ENCODE measurements around the gene CTSE. TPM values are rescaled to one million over a fixed set of nuclear protein-coding genes. Genes with fewer than 3 reads are reported as not detected.
"Not testable (repeated sequence)": the region's sequence is repeated elsewhere in the genome, so short reads cannot be mapped to it uniquely, and the experiment has no call there.

Gene CTSE
- total and polyA plus RNA-seq, 2 of the 13 experiments (the other 11 are each of a cell fraction or from before 2014, with no cell fraction given), result 0.50 to 0.69 TPM

GRCh38 chr1:206055639-206056323 lies 32.1 kb upstream of the CTSE start (continued):
- TF ChIP-seq FOXA1, LCORL, CREB1 (IDR thresholded peaks at IDR 0.05): not testable (repeated sequence)
- TF ChIP-seq FOXA1 (CRISPR knock-in tag; IDR thresholded peaks at IDR 0.05), result peak; percentile 9; the same call in 1 of the 2 replicates
- TF ChIP-seq ZNF205 (CRISPR knock-in tag; IDR thresholded peaks at IDR 0.05), result peak; percentile 58; the same call in 1 of the 2 replicates
- TF ChIP-seq TFE3 (CRISPR knock-in tag; IDR thresholded peaks at IDR 0.05), result peak; percentile 13; the same call in 1 of the 2 replicates
- TF ChIP-seq MYC (CRISPR knock-in tag; IDR thresholded peaks at IDR 0.05; ENCODE audit: borderline replicate concordance), result 0 out of 2 replicates have a peak, but pooled peaks have one; percentile 32
- peak; percentile 98 for TF ChIP-seq ZNF264 (CRISPR knock-in tag; IDR thresholded peaks at IDR 0.05)
- peak; percentile 85; the same call in 1 of the 2 replicates for TF ChIP-seq BRD4 (CRISPR knock-in tag; IDR thresholded peaks at IDR 0.05)
- peak; percentile 97 for TF ChIP-seq ZBTB34 (CRISPR knock-in tag; IDR thresholded peaks at IDR 0.05)
- peak; percentile 18; the same call in 1 of the 2 replicates for TF ChIP-seq FOSL2 (CRISPR knock-in tag; IDR thresholded peaks at IDR 0.05)
- TF ChIP-seq ZNF136 (CRISPR knock-in tag; IDR thresholded peaks at IDR 0.05; ENCODE audit: low read depth), result peak; percentile 36; the same call in 1 of the 2 replicates
- TF ChIP-seq SIX1 (CRISPR knock-in tag; IDR thresholded peaks at IDR 0.05; ENCODE audit: borderline replicate concordance), result peak; percentile 86
- peak; percentile 96 for TF ChIP-seq PHF21A (CRISPR knock-in tag; IDR thresholded peaks at IDR 0.05)
- 0 out of 2 replicates have a peak, but pooled peaks have one; percentile 27 for TF ChIP-seq ZNF263 (CRISPR knock-in tag; IDR thresholded peaks at IDR 0.05)
- TF ChIP-seq ZNF124 (CRISPR knock-in tag; IDR thresholded peaks at IDR 0.05), result peak; percentile 91
- TF ChIP-seq PITX1 (CRISPR knock-in tag; IDR thresholded peaks at IDR 0.05), result peak; percentile 91
- 0 out of 2 replicates have a peak, but pooled peaks have one; percentile 18 for TF ChIP-seq SNAI1 (CRISPR knock-in tag; IDR thresholded peaks at IDR 0.05; ENCODE audit: borderline replicate concordance)
- TF ChIP-seq MIXL1 (CRISPR knock-in tag; IDR thresholded peaks at IDR 0.05), result peak; percentile 80
- peak; percentile 89 for TF ChIP-seq LCORL (CRISPR knock-in tag; IDR thresholded peaks at IDR 0.05)
- TF ChIP-seq ZNF549 (CRISPR knock-in tag; IDR thresholded peaks at IDR 0.05), result peak; percentile 82; the same call in 1 of the 2 replicates
- TF ChIP-seq, protein P1, sequence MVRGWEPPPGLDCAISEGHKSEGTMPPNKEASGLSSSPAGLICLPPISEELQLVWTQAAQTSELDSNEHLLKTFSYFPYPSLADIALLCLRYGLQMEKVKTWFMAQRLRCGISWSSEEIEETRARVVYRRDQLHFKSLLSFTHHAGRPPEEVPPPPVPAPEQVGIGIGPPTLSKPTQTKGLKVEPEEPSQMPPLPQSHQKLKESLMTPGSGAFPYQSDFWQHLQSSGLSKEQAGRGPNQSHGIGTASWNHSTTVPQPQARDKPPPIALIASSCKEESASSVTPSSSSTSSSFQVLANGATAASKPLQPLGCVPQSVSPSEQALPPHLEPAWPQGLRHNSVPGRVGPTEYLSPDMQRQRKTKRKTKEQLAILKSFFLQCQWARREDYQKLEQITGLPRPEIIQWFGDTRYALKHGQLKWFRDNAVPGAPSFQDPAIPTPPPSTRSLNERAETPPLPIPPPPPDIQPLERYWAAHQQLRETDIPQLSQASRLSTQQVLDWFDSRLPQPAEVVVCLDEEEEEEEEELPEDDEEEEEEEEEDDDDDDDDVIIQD (CRISPR knock-in tag; IDR thresholded peaks at IDR 0.05; ENCODE audit: low read depth), result peak; percentile 58
- TF ChIP-seq SPEN (CRISPR knock-in tag; IDR thresholded peaks at IDR 0.05; ENCODE audit: low read depth), result peak; percentile 84
- TF ChIP-seq MIER2 (CRISPR knock-in tag; IDR thresholded peaks at IDR 0.05), result peak; percentile 39; the same call in 1 of the 2 replicates
- 0 out of 2 replicates have a peak, but pooled peaks have one; percentile 13 for TF ChIP-seq SRF (IDR thresholded peaks at IDR 0.05; ENCODE audit: low read depth, low read length)
- TF ChIP-seq CREB1 (CRISPR knock-in tag; IDR thresholded peaks at IDR 0.05), result peak; percentile 56; the same call in 1 of the 2 replicates
- peak; percentile 91 for TF ChIP-seq NKX3-1 (CRISPR knock-in tag; IDR thresholded peaks at IDR 0.05)

Measured in HepG2 (cell line).